Hematopoietic multipotent progenitor cell treated with erythropoietin and hydrocortisone succinate and interleukin-3 and kit ligand, for 6 days (in vitro differentiated cells): ENCODE data around the gene NAE1.
"Not testable (repeated sequence)": the region's sequence is repeated elsewhere in the genome, so short reads cannot be mapped to it uniquely, and the experiment has no call there.

ENCODE experiments used
- DNase-seq: peaks from one replicate; pipeline ENCODE4 v3.0.0-alpha.2; 2015

Gene NAE1

DNA sequence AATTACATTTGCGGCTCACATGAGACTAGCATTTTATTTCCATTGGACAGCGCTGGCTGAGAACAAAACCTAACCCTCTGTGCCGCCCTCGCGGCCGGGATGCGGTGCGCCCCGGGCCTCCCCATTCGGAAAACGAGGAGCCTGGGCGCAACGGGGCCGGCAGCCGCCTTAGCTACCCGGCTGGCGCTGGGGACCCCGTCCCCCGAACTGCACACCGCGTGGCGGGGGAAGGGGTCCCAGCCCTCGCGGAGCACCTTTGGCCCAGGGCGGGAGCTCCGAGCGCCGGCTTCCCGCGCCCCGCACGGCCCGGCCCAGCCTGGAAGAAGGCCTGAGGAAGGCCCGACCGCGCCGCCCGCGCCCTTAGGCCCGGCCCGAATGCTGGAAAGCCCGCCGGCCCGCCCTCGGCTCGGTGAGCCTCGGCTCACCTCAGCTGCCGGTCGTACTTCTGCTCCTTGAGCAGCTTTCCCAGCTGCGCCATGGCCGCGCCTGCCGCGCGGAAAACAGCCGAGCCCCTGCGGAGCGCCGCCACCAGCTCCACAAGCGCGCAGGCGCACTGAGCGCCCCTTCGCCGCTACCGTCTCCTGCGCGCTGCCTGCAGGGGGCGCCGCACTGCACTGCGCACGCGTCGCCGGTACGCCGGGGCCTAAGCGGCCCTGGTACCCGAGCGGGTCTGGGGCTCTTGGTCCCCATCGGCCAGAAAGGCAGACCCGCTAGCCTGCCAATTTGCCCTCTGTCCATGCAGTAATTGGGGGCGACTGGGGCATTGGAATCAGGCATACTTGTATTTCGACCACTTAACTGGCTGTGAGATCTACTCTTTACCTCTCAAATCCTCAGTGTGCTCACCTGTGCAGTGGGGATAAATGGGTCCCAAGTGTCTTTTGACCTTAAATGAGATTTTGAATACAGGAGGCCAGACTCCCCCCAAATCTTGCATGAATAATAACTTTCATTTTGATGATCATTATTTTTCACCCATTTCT lies at the start of gene NAE1:
TSS of gene NAE1 (minus strand) at position 555 of the 983 bp plus-strand sequence. CDS start at position 478, 77 bp downstream.
- peak; percentile 94 for DNase-seq

DNA sequence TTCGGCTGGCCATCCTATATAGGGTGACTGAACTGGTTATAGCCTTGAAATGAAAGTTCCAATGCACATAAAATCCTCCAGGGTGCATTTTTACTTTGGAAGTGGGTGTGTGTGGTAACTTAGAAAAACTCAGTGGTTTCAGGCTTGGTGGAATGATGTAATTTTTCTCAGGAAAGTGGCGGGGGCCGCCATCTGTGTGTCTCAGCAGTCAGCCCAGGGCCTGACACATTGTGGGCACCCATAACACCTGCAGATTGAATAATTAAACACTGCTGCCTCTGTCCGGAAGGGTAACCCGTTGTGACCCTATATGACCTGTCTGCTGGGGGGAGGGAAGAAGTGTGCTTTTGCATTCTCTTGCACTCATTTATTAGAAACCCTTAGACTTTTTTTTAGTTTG lies 47.3 kb upstream of the NAE1 start:
- DNase-seq: peak; percentile 41

DNA sequence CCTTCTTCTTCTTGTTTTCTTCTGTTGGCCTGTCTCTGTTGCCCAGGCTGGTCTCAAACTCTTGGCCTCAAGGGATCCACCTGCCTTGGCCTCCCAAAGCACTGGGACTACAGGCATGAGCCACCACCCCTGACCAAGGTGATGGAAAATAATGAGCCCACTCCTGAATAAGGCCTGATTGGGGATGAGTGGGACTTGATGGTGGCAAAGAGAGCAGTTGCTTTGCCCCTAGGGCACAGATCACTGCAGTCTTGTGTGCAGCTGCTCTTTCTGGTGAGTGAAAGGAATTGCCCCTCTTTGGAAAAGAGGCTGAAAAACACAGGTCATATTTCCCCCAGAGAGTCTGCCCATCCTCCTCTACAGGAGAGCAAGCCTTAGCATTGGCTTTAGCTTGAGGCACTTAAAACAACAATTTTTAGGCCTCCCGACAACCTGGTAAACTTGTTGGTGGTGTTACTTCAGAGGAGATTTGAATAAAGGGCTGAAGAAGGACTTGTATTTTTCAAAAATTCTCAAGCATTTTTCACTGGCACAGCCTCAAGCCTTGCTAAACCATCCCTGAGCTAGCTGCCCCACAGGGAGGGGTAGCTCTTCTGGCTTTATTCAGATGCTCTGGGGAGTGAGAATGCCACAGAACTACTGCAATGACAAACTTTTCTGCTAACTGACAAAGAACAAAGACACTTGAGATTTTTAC lies 43.5 kb upstream of the NAE1 start:
- DNase-seq: no peak

DNA sequence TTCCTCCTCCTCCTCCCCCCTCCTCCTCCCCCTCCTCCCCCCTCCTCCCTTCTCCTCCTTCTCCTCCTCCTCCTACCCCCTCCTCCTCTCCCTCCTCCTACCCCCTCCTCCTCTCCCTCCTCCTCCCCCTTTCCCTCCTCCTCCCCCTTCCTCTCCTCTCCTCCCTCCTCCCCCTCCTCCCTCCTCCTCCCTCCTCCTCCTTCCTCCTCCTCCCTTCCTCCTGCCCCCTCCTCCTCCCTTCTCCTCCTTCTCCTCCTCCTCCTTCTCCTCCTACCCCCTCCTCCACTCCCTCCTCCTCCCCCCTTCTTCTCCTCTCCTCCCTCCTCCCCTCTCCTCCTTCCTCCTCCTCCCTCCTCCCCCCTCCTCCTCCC lies 42.9 kb upstream of the NAE1 start:
- DNase-seq: no peak

DNA sequence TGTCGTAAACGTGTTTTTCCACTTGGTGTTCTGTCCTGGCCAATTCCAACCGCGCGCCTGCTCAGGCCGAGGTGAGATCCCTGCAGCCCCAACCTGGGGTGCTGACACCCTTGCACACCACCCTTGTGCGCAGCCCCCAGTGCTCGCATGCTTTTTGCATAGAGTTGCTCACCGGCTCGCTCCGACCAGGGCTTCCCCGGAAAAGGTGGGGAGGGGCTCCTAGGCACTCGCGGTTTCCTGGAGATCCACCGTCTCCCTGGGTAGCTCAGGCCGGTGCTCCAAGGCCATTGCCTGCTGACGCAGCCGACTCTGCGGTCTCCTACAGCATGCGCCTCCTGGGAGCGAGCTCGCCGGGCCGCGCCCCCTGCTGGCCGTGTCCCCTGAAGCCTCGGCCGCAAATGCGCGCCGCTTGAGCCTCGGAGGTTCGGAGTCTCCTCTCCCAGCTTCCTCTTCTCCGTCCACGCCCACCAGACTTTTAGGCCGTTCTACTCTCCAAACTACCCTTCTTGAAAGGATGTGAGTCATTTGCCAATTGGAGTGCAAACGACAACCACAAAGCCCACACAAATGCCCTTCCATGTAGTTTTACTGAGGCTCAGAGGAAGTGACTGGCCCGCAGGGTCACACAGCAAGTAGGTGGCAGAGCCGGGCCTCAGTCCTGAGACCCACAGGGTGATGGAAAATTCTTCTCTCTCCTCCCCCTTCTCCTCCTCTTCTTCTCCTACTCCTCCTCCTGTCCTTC lies 42.3 kb upstream of the NAE1 start:
- DNase-seq: peak; percentile 97

DNA sequence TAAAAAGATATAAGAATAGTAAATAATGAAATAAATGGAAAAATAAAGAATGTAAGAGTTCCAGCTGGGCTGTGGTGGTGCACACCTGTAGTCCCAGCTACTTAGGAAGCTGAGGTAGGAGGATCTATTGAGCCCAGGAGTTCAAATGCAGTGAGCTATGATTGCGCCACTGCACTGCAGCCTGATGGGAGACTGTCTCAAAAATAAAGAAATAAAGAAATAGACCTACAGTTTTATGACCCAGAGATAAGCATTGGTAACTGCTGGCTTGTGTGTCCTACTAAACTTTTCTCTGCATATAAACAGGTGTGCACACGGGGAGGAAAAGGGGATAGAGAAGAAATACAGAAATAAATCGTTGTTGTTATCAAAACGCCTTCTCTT lies 41.8 kb upstream of the NAE1 start:
- no peak for DNase-seq

DNA sequence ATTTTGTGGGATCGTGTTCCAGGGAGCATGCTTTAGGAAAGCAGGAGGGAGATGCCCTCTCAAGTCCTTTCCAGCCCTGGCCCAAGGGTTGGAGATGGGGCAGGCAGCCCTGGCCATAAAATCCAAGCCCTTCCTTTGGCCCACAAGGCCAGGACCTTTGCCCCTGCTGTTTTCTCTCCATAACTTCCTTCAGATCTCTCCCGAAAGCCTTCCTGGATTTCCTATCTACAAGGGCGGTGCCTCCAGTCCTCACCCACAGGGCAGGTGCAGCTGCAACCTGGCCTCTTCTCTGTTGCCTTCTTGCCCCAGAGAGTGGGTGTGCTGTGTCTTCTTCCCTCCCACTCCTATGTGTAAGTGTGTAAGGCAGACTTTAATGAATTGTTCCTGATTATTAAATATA lies 41.1 kb upstream of the NAE1 start:
- no peak for DNase-seq

DNA sequence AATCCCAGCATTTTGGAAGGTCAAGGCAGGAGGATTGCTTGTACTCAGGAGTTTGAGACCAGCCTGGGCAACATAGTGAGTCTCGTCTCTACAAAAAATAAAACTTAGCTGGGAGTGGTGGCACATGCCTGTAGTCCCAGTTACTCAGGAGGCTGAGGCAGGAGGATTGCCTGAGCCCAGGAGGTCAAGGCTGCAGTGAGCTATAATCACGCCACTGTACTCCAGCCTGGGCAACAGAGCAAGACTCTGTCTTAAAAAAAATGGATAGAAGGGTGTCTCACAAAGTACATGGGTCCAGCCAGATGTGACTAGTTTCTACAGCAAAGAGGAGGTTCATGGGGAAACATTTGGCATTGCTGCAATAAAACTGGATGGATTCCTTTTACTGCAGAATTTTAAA lies 40.6 kb upstream of the NAE1 start:
- DNase-seq: not testable (repeated sequence)

DNA sequence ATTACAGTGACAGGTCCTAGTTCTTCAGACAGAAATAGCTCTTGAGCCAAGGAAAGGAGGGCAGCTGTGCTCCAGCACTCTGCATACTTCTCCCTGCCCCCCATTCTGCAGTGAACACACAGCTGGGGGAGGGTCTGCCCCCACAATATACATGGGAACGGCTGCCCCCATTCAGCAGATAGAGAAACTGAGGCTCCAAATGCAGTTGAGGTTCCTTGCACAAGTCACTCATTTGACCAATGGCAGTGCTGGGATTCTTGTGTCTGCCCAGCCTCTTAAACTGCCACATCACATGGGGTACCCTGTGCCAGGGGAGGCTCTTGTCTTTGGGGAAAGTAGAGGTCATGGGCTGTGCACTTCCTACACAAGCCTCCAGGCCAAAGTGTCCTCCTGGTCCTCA lies 38.6 kb upstream of the NAE1 start:
- DNase-seq: no peak

DNA sequence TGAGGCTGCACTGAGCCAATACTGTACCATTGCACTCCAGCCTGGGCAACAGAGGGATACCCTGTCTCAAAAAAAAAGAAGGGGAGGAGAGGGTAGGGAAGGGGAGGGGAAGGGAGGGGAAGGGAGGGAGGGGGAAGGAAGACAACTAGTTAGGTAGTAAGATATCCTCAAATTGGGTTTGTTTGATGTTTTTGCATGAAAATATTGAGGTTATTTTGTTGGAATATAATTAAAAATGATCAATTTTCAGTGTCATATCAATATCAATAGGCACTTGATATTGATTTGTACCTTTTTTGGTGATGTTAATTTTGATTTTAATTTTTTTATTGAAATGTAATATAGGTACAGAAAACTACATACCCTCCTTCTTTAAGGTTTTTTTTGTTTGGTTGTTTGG lies 32.9 kb upstream of the NAE1 start:
- DNase-seq: no peak

DNA sequence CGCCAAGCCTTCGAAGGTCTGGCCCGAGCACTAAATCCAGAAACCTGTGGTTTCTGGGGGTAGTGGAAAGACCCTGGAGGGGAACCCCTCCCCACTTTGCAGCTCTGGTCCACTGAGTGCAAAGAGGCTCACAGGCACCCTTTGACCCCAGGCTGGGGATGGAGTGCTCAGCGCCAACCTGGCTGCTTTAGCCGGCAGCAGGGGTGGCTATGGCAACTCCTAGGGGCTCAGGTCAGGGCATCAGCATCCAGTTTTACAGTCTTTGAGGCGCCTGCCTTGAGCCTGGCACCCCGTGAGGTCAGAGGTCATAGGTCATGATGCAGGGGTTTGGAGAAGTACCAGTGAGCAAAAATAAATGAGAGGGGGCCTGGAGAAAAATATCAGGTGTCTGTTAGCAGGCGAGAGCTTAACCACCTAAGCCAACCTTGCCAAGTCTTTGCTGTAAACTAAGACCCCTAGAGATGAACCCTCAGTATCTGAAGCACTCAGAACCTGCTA lies 31.3 kb upstream of the NAE1 start:
- no peak for DNase-seq

DNA sequence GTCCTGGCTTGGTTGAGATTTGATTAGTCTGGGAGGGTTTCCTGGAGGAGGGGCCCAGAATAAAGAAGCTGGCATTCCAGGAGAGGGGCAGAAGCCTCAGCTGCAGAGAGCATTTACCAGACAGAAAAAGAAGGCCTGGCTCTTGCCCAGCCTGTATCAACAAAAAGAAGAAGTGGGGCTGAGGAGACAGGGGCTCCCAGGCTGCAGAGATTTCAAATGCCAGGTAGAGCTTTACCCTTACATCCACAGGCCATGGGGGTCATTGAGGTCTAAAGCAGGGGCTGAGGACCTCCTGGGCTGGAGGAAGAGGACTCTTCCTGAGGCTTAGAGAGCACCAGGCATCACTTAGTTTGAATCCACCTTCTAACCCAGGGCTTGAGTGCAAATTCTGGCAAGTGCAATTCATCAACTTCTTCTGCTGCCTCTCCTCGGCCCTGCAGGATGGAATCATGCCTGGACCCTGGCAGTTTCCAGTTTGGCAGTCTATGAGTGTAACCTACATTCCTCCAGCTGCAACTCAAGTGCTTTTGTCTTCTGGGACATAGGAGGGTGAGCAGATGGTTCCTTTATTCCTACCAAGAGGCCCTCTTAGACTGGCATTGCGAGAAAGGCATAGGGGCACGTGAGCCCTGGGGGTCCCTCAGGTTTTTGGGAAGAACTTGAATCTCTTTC lies 28.8 kb upstream of the NAE1 start:
- DNase-seq: no peak

DNA sequence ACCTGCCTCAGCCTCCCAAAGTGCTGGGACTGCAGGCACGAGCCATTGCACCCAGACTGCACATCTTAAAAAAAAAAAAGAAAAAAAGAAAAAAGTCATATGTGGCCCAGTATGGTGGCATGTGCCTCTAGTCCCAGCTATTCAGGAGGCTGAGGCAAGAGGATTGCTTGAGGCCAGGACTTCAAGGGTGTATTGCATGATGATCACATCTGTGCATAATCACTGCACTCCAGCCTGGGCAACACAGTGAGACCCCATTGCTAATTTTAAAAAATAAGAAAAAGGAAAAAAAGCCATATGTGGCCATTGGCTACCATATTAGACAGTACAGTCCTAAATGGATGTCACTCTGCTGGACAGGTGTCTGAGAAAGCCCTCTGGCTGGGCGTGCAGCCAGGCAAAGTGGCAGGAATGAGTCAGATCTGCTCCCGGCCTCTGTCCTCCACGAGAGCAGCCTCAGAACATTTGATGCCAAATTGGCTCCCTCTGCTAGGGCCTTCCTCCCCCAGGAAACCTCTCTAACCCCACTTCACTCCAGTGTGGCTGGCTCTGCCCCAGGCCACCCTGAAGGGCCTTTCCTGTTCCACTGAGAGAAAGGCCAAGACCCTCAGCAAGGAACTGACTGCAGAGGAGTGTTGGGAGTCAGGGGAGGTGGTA lies 28.1 kb upstream of the NAE1 start:
- no peak for DNase-seq

DNA sequence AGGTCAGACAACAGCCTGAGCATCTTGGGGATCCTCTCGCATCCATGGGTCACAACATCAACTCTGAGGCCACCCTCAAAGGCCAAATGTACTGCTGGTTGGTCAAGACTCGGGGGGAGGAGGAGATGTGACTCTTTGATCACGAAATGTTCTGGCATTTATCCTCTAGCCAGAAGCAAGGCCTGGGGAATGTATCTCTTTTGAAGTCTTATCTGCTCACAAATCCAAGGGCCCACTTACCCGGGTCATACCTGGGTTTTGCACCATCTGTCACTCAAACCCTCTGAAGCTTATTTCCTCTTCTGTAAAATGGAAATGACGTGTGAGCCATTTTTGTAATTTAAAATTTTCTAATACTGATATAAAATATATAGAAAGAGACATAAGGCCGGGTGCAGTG lies 26.7 kb upstream of the NAE1 start:
- no peak for DNase-seq

DNA sequence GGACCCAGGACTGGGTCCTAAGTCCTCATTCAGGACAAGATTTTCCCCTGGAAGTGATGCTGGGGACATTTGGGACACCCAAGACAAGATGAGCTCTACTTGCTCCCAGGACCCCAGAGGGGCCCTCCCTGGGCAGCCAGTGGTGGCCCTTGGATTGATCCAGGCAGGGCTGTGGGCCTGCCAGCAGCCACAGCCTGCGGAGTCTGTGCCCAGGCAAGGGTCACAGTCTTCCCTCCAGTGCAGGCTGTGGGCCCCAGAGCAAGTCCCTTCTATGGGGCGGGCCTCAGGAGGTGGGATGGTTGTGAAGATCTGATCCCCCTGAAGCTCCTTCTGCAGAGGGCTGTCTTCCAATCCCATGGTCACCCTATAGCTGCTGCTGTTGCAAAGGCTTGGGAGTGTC lies 26.0 kb upstream of the NAE1 start:
- no peak for DNase-seq

DNA sequence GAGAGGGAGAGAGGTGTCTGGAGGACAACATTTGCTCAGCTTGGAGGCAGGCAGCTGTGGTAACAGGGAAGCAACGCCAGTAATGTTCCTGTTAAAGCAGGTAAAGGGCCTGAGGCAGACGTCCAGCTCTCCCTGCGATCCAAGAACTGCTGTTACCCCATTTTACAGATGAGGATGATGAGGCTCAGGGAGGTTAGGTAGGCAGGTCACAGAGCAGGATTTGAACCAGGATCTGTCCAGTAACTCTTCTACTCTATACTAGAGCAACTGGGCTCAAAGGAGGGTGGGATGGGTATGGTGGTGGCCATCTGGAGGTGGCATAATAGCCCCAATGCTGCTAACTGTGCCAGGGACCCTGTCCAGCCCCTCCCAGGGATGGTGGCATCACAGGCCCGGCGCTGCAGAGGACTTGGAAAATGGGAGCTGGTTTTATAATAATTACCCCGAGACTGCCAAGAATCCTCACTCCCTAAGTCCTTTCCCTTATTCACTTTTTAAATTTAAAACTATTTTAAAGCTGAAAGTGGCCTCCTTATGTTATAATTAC lies 25.5 kb upstream of the NAE1 start:
- DNase-seq: no peak

DNA sequence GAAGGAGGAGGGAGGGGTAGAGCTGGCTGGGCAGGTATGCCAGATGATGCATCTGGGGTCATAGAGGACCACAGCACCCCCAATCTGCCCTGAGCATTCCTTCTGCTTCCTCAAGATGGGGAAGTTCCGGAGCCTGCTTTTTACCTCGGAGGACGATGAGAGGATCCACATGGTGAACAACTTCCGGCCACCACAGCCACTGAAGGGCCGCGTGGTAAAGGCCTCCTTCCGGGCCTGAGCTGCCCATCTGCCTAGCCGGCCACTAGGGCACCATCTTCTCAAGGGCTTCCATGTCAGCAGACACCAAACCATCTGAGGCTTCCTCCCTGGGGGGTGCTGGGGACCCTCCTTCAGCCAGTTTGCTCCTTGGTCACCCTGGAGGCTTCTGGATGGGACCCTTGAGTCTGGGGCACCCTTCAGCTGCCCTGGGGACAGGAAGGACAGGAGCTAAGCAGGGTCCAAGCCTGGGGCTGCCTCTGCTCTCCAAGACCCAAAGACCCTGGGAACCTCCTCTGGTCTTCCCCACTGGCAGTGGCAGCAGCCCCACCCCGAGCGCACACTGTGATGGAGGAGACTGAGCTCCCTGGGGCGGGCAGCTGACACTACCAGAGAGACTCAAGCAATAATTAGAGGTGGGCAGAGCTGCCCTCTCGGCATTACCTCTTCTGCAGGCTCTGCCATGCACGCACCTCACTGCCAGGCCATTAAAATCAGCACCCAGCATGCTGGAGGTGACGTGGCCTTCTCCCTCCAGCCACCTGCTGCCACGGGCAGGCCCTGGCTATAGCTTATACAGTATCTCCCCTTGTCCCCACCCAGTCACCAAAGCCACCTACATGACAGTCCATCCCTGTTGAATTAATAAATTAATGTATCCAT lies 22.7 kb upstream of the NAE1 start:
- peak; percentile 36 for DNase-seq

DNA sequence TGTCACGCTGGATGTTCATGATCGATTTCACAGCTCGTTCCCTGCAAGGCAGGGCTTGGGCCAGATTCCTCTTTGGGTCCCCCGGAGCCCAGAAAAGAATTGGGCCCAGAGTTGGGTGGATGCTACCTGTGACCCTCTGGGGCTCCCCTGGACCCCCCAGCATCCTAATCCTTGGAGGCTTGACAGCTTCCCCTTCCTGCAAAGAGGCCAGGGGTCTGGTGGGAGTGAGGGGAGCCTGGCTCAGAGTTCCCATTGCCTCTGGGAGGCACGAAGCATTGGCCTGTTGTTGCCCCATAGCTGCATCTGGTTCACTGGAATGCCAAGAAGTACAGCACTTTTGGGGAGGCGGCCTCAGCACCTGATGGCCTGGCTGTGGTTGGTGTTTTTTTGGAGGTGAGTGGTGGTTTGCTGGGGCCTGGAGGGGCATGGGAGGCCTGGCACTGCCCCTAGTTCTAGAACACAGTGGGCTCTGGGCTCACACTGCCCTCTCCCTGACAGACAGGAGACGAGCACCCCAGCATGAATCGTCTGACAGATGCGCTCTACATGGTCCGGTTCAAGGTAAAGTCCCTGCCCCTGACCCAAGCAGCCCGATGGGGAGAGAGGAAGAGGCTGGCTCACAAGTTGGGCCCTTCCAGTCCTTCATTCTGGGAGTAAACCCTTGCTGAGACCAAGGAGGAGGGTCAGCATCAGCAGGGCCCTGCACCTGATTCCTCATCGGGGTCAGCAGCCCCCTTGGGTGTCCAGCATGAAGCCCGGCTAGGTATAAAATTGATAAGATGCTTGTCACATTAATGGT lies 20.6 kb upstream of the NAE1 start:
- no peak for DNase-seq

DNA sequence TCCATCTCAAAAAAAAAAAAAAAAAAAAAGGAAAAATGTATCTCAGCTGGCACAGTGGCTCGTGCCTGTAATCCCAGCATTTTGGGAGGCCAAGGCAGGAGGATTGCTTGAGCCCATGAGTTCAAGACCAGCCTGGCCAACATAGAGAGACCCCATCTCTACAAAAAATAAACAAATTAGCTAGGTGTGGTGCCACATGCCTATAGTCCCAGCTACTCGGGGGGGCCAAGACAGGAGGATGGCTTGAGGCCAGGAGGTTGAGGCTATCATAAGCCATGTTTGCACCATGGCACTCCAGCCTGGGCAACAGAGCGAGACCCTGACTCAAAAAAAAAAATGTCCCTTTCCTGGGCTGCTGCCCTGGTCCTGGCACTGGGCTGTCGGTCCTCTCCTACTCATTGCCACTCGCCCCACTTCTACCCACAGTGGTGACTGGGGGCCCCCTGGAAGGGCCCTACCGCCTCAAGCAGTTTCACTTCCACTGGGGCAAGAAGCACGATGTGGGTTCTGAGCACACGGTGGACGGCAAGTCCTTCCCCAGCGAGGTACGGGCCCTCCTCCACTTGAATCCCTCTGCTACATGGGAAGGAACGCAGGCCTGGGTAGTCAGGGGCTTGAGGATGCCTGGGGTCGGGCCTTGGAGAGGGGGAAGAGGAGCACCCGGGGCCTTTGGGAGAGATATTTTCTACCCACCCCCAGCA lies 19.5 kb upstream of the NAE1 start:
- no peak for DNase-seq
